HUES48 (cell line): Measurements from ENCODE around the gene LINGO3.

Experiments
- H3K27ac ChIP-seq: one replicate; pipeline ENCODE4 v1.7.0; 2013; ENCODE audit warnings: low read depth, low read length, inconsistent platforms
- H3K27me3 ChIP-seq: 2 replicates; pipeline ENCODE4 v1.6.1; 2013; ENCODE audit warnings: mild to moderate bottlenecking, low read length; ENCODE audit not compliant: control insufficient read depth, insufficient read depth
- H3K36me3 ChIP-seq: 2 replicates; pipeline ENCODE4 v1.6.1; 2013; ENCODE audit warnings: low read length; ENCODE audit not compliant: control insufficient read depth, insufficient read depth
- H3K4me1 ChIP-seq: 2 replicates; pipeline ENCODE4 v1.6.1; 2013; ENCODE audit warnings: mild to moderate bottlenecking, low read length; ENCODE audit not compliant: control insufficient read depth, insufficient read depth
- H3K4me3 ChIP-seq: 2 replicates; pipeline ENCODE4 v1.5.1; 2013; ENCODE audit warnings: mild to moderate bottlenecking, low read depth, low read length
- H3K9ac ChIP-seq: 2 replicates; pipeline ENCODE4 v1.6.1; 2013; ENCODE audit warnings: mild to moderate bottlenecking, low read depth, low read length, moderate library complexity
- H3K9me3 ChIP-seq: 2 replicates; pipeline ENCODE4 v1.6.1; 2013; ENCODE audit warnings: low read length; ENCODE audit not compliant: control insufficient read depth, insufficient read depth

LINGO3 gene

GRCh38 chr19:2325281-2326046 lies 17.5 kb upstream of the LINGO3 start:
- Histone ChIP-seq H3K27me3 (no peaks in the 10 kb centered on the region), H3K9me3 (no peaks in the 10 kb centered on the region), H3K9ac (no peak overlapping the region), H3K36me3 (peaks cover 32% of the 10 kb centered on the region), H3K4me1 (peaks cover 16% of the 10 kb centered on the region), H3K27ac (no peak overlapping the region), H3K4me3 (no peak overlapping the region)

GRCh38 chr19:2324220-2324948 lies 16.4 kb upstream of the LINGO3 start:
- Histone ChIP-seq H3K4me1 (peaks cover 10% of the 10 kb centered on the region), H3K27ac (no peak overlapping the region), H3K9ac (no peak overlapping the region), H3K36me3 (peaks cover 32% of the 10 kb centered on the region), H3K27me3 (no peaks in the 10 kb centered on the region), H3K4me3 (no peak overlapping the region), H3K9me3 (no peaks in the 10 kb centered on the region)

GRCh38 chr19:2323707-2324106 lies 15.8 kb upstream of the LINGO3 start:
- Histone ChIP-seq H3K4me1 (peaks cover 7% of the 10 kb centered on the region), H3K9ac (no peak overlapping the region)

GRCh38 chr19:2321565-2322283 lies 13.8 kb upstream of the LINGO3 start:
- peaks cover 32% of the 10 kb centered on the region for H3K36me3 ChIP-seq
- H3K27me3 ChIP-seq = no peaks in the 10 kb centered on the region
- no peaks in the 10 kb centered on the region for H3K4me1 ChIP-seq
- no peak overlapping the region for H3K27ac ChIP-seq
- H3K9ac ChIP-seq = no peak overlapping the region
- H3K4me3 ChIP-seq = no peak overlapping the region
- H3K9me3 ChIP-seq = no peaks in the 10 kb centered on the region

More at GRCh38 chr19:2323707-2324106, 15.8 kb upstream of the LINGO3 start:
- Histone ChIP-seq H3K27ac (no peak overlapping the region), H3K4me3 (no peak overlapping the region), H3K36me3 (peaks cover 32% of the 10 kb centered on the region), H3K9me3 (no peaks in the 10 kb centered on the region), H3K27me3 (no peaks in the 10 kb centered on the region)

GRCh38 chr19:2320939-2321338 lies 13.0 kb upstream of the LINGO3 start:
- H3K36me3 ChIP-seq = peaks cover 30% of the 10 kb centered on the region
- H3K4me3 ChIP-seq = no peak overlapping the region
- no peak overlapping the region for H3K9ac ChIP-seq
- 0 out of 2 replicates have a peak, but pooled peaks cover 6% of the 10 kb centered on the region for H3K4me1 ChIP-seq
- H3K27me3 ChIP-seq = no peaks in the 10 kb centered on the region
- H3K27ac ChIP-seq = no peak overlapping the region
- H3K9me3 ChIP-seq = no peaks in the 10 kb centered on the region

GRCh38 chr19:2320049-2320448 lies 12.1 kb upstream of the LINGO3 start:
- H3K36me3 ChIP-seq = peaks cover 22% of the 10 kb centered on the region
- no peak overlapping the region for H3K27ac ChIP-seq
- no peak overlapping the region for H3K9ac ChIP-seq
- no peaks in the 10 kb centered on the region for H3K9me3 ChIP-seq
- H3K4me1 ChIP-seq = 0 out of 2 replicates have a peak, but pooled peaks cover 6% of the 10 kb centered on the region
- H3K27me3 ChIP-seq = no peaks in the 10 kb centered on the region
- no peak overlapping the region for H3K4me3 ChIP-seq

GRCh38 chr19:2319551-2319950 lies 11.6 kb upstream of the LINGO3 start:
- Histone ChIP-seq H3K4me1 (0 out of 2 replicates have a peak, but pooled peaks cover 6% of the 10 kb centered on the region), H3K9ac (no peak overlapping the region), H3K27me3 (no peaks in the 10 kb centered on the region), H3K27ac (no peak overlapping the region), H3K36me3 (peaks cover 17% of the 10 kb centered on the region), H3K9me3 (no peaks in the 10 kb centered on the region), H3K4me3 (no peak overlapping the region)

GRCh38 chr19:2318923-2319322 lies 11.0 kb upstream of the LINGO3 start:
- Histone ChIP-seq H3K36me3 (0 out of 2 replicates have a peak, but pooled peaks cover 12% of the 10 kb centered on the region), H3K27me3 (no peaks in the 10 kb centered on the region), H3K9me3 (no peaks in the 10 kb centered on the region), H3K9ac (no peak overlapping the region), H3K4me1 (0 out of 2 replicates have a peak, but pooled peaks cover 6% of the 10 kb centered on the region), H3K4me3 (no peak overlapping the region), H3K27ac (no peak overlapping the region)

GRCh38 chr19:2317756-2318155 lies 9.8 kb upstream of the LINGO3 start:
- Histone ChIP-seq H3K4me3 (no peak overlapping the region), H3K9me3 (no peaks in the 10 kb centered on the region), H3K27ac (no peak overlapping the region), H3K4me1 (0 out of 2 replicates have a peak, but pooled peaks cover 6% of the 10 kb centered on the region), H3K9ac (no peak overlapping the region), H3K27me3 (no peaks in the 10 kb centered on the region), H3K36me3 (0 out of 2 replicates have a peak, but pooled peaks cover 10% of the 10 kb centered on the region)

GRCh38 chr19:2317300-2317699 lies 9.3 kb upstream of the LINGO3 start:
- Histone ChIP-seq H3K27ac (no peak overlapping the region), H3K36me3 (0 out of 2 replicates have a peak, but pooled peaks cover 6% of the 10 kb centered on the region), H3K9me3 (no peaks in the 10 kb centered on the region), H3K27me3 (no peaks in the 10 kb centered on the region), H3K4me3 (no peak overlapping the region), H3K4me1 (0 out of 2 replicates have a peak, but pooled peaks cover 6% of the 10 kb centered on the region), H3K9ac (no peak overlapping the region)
